GM12801 (cell line): ENCODE measurements around the gene TMIGD3.

Source experiments
- TF ChIP-seq, protein P1 (sequence below): IDR thresholded peaks from one replicate; pipeline ENCODE4 v1.5.1; 2011; ENCODE audit warnings: control low read depth; ENCODE audit not compliant: insufficient read length; ENCODE audit errors: extremely low read depth

TMIGD3 gene

DNA sequence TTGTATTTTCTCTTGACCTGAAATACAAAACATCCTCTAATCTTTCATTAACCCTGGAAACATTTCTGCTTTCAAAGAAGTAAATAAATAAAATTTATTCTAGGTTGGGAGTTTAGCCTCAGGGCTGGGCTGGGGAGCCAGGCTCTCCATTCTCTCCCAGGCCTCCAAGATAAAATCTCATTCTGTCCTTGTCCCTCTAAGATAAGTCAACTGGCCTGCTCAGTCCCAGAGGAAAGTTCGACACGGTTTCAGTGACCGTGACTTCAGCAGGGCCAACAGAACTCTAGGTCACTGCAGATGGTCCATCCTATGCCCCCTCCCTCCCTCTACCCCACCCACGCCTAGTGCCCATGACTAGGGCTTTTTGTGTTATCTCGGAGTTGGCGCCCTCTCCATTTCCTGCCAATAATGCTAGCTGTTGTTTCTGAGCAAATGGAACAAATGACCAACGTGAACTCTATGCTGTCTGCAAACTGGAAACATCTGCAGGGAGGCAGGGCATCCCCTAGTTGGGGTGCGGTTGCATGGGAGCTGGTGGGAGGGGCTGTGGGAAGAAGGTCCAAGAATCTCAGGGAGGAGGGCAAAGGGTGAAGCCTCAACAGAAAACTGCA lies 10.1 kb upstream of the TMIGD3 start:
- TF ChIP-seq, protein P1, sequence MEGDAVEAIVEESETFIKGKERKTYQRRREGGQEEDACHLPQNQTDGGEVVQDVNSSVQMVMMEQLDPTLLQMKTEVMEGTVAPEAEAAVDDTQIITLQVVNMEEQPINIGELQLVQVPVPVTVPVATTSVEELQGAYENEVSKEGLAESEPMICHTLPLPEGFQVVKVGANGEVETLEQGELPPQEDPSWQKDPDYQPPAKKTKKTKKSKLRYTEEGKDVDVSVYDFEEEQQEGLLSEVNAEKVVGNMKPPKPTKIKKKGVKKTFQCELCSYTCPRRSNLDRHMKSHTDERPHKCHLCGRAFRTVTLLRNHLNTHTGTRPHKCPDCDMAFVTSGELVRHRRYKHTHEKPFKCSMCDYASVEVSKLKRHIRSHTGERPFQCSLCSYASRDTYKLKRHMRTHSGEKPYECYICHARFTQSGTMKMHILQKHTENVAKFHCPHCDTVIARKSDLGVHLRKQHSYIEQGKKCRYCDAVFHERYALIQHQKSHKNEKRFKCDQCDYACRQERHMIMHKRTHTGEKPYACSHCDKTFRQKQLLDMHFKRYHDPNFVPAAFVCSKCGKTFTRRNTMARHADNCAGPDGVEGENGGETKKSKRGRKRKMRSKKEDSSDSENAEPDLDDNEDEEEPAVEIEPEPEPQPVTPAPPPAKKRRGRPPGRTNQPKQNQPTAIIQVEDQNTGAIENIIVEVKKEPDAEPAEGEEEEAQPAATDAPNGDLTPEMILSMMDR = no peak

DNA sequence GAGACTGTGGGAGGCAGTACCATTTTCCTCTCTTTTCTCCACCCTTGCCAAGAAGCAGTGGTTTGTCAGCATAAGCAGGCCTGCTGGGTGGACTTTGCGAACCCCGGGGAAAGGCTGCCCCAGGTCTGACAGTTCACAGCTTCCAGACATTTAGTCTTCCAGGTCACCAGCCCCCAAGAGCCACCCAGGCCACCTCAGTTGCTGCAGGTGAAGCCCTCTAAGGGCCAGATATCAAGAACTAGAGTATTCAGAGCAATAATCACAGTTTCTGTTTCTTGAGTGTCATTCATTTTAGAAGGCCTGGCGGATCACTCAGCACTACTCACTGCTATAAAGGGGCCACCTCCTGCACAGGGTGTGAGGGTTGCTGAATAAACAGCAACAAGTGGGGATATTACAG lies 9.5 kb upstream of the TMIGD3 start:
- TF ChIP-seq, protein P1 = no peak

DNA sequence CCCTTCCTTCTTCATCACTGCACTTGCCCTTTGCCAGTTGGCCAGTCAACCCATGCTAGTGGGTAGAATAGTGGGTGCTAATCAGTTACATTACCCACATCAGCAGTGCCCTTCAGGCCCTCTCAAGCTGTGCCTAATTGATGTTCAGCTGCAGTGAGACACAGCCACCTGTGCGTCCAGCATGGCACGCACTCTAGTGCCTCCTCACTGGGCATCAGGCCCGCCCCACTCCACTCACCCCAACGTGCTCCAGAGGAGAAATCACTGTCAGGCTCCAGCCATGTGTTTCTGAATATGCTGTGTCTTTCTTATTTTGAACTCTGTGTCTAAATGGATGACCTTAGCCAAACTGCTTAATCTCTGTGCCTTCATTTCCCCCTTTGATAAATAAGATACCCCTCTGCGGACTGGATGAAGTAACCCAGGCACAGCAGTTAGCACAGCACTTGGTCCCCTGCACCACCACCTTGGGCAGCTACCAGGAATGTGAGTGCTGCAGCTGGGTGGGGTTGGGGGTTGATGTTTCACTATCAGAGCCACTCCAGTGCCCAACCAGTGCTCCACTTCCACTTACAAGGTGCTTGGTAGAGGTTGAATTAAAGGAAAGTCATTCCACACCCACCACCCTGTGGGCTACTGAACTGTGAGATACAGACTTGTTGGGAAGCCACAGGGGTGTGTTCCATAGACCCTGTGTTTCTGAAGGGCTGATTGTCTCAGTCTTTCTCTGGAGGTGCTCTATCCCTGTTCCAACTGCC lies 8.9 kb upstream of the TMIGD3 start:
- TF ChIP-seq, protein P1 = no peak

DNA sequence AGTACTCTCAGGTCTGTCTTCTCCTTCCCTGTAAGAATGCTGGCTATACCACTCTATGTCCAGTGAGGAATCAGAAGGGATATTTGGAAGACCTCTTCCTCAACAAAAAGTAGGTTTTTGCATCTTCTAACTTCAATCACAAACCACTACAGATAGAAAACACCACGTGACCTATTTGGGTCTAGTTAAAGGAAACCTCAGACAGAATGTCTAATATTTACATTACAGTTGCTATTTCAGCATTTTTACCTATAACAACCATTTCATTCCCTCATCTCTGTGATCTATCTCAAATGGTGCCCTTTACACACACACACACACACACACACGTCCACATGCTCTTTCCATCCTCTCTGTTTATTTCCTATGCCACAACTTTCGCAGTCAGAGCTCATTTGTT lies 7.9 kb upstream of the TMIGD3 start:
- TF ChIP-seq, protein P1 = no peak

DNA sequence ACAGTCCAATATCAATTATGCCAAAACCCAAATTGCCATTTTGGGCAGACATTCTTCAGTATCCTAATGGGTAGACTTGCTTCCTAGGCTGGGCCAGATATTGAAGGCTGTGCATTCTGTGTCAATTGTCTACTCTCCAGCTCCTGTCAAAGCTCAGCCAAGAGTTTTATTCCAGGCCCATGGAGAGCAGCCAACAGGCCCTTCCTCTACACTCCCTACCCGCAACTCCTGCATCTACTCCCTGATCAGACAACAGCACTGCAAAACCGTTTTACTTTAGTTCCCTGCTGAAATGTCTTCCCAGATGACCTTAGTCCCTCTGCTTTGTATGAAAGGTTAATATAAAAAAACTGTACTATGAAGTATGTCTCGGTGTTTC lies 6.6 kb upstream of the TMIGD3 start:
- TF ChIP-seq, protein P1 = no peak

DNA sequence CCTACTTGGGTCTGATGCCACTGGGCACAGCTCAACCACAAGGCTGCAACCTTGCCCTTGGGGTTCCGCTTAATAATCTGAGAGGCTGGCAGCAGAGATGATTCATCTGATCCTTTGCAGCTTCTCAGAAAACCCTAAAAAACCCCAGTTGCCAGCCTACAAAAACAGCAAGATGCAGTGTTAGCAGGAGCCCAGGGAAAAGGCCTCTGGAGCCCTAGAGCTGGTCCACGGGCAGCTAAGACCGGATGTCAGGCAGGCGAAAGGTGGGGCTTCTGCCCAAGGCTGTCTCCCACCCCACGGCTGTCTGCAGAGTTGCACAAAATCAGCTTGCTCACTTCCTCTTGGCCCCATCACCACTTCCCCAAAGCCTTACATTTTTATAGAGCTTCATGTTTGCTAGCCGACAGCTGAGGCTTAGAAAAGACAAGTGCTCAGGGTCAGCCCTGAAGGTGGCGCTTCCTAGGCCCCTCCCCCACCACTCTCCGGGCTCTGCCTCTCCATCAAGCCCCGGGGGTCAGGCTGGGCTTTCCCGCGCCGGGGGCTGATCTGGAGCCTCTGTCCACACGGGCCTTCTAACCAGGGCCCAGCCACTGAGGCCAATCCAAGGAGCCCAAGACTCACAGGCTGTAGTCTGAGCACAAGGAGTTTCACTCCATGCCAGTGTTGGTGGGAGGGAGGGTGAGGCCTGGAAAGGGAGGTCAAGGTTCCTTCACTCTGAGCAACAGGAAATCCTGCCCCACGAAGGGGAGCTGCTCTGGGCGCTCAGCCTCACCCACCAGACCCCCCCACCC lies 4.2 kb upstream of the TMIGD3 start:
- TF ChIP-seq, protein P1 = no peak

DNA sequence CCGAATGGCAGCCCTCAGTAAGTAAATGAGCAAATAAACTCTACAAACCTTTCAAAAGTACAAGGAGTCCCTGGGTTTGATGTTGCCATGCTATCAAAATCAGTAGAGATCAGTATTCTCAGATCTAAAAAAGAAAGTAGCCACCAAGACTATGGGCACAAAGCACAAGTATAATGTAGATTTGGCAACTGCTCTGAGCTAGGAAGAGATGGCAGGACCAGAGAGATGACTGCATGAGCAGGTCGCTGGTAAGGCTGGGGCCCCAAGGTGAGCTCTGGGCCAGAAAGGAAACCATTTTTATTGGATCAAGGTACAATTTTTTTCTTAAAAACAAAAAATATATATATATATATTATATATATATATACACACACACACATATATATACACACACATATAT lies 3.1 kb upstream of the TMIGD3 start:
- TF ChIP-seq, protein P1 = no peak
